GM21526 (cell line): ENCODE results near the gene SCAMP1.

ENCODE experiments used
- ATAC-seq: cut with Tn5 transposase; IDR thresholded peaks from one replicate; pipeline ENCODE4 v1.9.1; 2021; ENCODE audit warnings: moderate library complexity; ENCODE audit not compliant: unreplicated experiment, low FRiP score

Gene SCAMP1

GRCh38 chr5:78490709-78491485 is 130.5 kb downstream of the SCAMP1 start:
- ATAC-seq, result no peak

DNA sequence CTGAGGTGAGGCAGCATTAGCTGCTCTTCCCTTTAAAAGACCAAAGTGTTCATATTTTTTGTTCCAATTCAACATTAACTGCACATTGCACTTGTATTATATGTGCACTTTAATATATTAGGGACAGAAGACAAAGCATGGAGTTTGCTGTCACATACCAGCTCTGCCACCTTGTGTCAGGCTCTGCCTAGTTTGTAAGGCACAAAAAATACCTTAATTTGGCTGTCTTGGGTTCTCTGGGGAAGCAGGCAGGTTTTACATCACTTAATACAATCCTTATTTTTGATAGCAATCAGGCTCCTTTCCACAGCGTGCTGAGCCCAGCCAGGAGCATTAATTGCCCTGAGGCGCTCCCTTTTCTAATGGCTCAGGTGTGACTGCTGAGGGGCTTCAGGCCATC is 131.8 kb downstream of the SCAMP1 start:
- no peak for ATAC-seq

- no peak for ATAC-seq
Observed at GRCh38 chr5:78492650-78493049, 132.2 kb downstream of the SCAMP1 start.

DNA sequence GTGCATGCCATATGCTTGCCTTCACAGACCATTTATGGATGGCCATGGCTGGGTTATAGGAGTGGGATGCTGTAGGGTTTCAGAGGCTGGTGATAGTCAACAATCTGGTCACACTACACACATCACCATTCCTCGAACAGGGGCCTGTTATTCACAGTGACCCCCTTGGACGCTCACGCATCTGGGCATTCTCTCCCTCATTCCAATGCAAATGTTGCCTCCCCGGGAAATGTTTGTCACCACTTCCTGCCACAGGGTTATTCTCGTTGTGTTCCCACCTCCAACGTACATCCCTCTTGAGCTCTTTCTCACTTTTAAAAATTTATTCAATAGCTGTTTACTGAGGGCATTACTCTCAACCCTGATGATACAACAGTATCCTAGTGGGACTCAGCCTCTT is 135.4 kb downstream of the SCAMP1 start:
- no peak for ATAC-seq

DNA sequence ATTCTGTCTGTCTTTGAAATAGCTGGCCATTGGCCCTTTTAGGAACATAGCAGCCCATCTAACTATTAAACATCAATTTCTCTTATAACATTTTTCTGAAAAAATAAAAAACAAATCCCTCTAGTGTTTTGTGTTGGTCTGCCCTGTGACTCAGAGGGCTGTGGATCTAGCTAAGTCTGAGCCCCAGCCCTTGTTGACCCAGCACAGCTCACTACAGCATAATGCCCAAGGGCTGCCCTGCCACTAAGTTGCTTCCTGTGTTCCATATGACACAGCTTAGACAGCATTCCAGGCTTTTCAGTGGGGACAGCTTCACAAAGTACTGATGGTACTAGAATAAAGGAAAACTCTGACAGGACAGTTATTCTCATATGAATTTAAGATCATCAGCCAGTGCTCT is 136.0 kb downstream of the SCAMP1 start:
- ATAC-seq, result no peak

DNA sequence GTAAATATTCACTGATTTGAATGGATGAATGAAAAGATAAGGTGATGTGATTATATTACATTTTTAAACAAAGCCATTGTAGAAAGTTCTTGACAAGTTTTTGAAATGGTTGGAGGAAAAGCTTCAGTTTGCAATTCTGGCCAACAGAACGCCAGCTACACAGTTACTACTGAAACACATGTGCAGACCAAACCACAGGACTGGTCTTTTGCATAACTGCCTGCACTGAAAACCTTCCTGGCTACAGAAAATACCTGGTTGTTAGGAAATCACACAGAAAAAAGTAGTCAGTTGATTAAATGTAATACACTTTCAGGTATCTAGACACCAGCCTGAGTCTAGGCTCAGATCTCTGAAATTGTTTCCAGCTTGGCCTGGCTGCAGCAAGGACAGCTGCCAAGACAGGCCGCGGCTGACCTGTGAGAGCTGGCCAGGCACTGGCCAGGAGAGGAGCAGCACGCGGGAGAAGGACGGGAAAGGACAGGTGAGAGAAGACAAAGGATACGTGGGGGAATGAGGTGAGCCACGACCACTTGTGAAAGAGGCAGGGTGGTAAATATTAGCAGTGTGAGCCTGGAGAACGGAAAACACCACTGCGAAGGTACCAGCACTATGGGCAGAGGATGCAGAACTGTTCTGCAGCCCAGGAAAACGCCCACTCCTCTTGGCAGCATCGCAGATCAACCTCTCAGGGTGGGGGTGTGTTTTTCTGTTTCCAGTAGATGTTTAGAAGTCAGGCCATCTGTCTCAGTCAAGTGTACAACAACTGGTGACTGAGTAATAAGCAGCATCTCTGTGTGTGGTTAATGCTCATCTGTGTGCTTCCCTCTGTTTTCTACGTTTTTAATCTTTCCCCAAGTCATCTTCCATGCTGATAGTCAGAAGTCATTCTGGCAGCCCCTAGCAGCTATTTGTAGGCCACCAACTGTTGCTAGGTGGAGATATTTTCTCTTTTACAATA is 137.4 kb downstream of the SCAMP1 start:
- ATAC-seq, result peak; percentile 59

DNA sequence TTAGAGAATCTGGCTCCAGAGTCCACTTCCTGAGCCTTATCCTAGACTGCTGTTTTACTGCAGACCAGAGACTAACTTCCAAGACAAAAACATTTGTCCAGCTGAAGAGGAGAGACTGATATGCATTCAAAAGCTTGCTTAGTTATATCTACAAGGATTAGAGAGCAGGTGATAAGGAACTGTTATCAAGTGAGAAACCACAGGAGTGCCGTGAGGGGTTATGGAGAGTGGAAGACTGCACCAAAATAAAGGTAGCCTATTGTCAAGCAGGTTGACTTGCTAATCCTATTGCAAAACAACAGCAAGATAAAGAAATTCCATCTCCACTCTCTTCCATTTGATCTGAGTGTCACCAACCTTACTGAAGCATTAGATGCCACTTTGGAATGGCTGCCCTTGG is 139.1 kb downstream of the SCAMP1 start:
- ATAC-seq, result no peak

DNA sequence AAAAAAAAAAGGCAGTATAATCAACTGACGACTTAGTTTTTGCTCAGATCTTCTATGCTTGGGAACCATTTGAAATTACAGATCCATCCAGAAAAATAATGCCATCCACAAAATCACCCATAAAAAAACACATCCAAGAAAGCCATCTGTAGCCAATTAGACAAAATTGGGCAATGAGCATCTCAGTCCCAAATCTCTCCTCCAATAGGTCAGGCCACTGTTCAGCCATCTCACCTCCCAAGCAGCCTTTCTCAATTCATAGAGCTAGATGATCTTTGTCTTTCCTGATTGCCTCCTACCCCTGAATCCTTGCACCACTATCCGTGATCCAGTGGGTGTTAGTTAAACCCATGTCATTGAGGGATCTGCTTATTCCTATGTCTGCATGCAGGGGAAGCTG is 139.6 kb downstream of the SCAMP1 start:
- ATAC-seq, result no peak

DNA sequence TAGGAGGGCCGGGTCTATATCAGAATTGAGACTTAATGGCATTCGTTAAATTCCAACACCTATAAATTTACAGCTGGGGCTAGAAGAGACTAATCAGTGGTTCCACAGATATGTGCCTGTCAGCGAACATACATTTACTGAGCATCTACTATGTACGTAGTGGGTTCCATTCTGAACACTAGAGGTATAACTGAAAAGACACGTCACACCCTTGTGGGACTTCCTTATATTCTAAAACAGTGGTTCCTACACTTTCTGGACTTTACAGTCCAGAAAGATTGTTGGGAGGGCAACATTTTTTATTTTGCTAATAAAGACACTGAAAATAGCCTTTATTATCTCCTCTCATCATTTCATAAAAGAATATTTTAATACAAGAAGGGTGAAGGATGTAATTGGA is 140.5 kb downstream of the SCAMP1 start:
- ATAC-seq, result no peak

- ATAC-seq, result no peak
Observed at GRCh38 chr5:78501411-78502352, 141.3 kb downstream of the SCAMP1 start.

DNA sequence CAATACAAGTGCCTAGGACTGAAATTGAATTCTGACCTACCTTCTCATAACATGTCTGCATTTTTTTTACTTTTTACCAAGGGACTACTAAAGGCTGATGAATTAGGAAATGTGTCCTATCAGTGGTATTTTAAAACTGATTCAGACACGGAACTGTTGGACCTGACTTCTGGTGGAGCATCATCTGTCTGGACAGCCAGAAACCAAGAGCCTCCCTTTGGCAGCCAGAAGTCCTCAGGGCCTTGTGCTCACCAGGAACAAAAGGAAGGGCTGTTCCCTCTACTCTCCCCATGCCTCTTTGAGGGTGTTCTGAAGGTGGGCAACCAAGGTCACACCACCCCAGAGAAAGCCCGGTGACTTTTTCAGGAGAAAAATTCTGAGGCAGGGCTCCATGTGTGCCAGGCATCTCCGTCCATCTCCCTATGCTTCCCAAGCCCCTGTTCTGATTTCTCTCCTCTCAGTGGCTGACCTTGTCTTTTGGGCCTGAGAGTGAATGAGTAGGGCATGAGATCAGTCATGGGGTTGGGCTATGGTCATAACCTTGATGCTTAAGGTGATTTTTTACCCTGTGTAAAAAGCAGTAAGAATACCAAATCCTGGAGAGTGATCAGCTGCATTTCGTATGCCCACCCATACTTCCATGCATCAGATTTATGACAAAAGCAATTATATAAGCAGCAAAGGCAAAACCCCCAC is 143.7 kb downstream of the SCAMP1 start:
- ATAC-seq, result no peak

DNA sequence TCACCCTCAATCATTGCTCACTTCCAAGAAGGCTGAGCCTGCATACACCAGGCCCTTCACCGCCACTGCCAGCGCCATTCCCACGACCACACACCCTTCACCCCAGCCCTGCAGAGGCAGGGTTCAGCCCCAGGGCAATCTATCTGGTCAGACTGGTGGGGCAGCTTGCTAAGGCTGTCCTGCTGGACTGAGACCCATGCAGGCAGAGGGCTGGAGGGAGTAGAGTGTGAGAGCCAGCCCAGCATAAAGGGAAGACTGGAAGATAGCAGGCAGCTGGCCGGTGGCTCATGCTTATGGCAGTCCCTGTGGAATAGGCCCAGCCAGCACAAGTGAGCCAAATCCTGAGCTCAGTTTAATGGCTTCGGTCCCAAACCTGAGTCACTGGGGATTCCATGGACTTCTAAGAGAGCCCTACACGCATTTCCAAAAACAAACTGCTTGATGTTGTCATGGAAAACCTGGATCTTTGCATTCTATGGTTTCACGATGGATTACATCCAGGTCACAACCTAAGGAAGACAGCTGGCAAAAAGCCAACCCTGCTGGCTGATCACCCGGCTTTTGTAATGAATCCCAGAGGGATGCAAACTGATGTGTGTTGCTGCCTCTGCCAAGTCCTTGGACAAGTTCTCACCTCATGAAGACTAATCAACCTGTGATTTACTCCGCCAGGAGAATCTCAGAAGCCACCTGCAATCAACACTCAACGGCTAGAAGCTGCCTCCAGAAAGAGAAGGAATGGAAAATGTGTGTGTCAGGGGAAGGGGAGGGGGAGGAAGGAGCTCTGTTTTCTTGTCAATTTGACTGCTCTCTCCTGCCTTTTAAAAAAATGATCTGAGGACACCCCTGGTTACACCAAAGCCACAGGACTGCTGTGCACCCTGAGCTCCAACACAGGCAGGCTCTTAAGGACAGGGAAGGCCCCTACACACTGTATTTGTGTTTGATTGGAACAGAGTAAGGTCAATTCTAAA is 144.6 kb downstream of the SCAMP1 start:
- no peak for ATAC-seq

GRCh38 chr5:78505860-78506259 is 145.4 kb downstream of the SCAMP1 start:
- no peak for ATAC-seq

- ATAC-seq, result no peak
Observed at GRCh38 chr5:78506261-78507024, 146.0 kb downstream of the SCAMP1 start.

DNA sequence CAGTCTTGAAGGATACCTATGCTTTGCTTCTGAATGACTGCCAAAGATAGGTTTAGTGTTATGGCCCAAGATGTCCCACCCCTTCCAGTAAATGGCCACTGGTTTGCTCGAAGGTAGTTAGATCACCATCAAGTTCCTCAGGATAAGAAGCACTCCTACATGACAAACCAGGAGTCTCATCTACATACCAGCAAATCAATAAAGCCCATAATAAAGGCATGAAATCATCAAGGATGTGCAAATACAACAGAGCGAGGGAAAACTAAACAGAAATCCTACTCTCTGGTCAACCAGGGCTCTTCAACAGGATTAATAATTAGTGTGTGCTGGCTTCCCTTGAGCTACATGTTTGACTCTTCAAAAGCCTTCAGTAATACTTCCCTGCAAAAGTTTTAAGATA is 147.1 kb downstream of the SCAMP1 start:
- no peak for ATAC-seq

DNA sequence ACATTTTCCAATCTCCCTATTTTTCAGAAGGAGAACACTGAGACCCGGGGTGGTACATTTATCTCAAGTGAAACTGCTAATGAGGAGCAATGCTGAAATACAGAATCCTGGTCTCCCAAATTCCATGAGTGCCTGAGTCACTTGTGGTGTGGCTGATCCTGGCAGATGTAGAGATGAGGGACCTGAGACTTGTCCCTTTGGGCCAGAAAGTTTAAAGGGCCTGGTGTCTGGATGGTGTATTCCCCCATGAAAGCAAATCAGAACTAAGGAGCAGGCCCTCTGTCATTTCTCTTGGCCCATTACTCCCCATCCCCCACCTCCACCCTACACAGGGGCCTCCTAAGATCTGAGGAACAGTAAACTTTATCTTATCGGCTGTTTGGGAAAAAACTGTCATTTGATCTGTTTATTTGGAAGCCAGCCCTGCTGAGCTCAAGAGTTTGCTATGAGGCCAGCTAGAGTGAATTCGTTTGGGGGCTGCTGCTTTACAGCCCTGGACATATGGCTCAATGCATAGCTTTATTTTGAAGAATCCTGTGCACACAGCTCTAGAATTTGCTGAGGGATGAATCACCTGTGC is 147.9 kb downstream of the SCAMP1 start:
- no peak for ATAC-seq

DNA sequence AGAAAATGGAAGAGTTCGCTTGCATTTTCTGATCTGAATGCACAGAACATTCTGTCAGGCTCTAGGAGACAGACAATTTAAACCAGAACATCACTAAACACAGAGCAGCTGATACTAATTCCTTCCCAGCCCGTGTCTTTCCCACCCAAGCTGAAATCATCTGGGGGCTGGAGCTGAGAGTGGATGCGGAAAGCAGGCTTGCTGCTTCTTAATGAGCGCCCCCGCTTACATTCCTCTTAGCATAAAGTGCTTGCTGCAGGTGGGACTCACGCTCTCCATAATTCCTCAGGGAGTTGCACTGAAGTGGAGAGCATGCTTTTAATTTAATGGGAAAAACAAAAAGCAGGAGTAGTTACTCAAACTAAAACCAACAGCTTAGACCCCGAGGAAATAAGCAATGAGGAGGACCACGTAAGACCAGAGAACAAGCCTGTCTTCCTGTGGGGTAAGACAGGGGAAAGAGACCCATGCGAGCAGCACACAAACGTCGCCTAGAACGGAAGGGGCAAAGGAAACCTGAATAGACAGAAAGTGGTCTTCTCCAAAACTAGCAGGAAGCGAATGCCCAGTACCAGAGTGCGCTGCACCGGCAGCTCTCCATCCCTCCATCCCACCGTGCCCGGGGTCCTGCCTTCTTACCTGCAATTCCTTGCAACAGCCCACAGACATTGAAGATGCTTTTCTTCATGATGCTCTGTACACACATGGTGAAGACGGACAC is 148.9 kb downstream of the SCAMP1 start:
- no peak for ATAC-seq
